Measurements from ENCODE around the gene PLEKHN1. TPM values are rescaled to one million over a fixed set of nuclear protein-coding genes. Genes with fewer than 3 reads are reported as not detected.

The PLEKHN1 gene
- polyA plus RNA-seq, 1 of the 3 experiments (the other 2 are of a cell fraction): not detected

GRCh38 chr1:918353-918752 is 47.9 kb upstream of the PLEKHN1 start (continued):
- no peak for TF ChIP-seq CTCF (IDR thresholded peaks at IDR 0.05)
- no peak for TF ChIP-seq TEAD4 (IDR thresholded peaks at IDR 0.05; ENCODE audit: borderline replicate concordance, insufficient read depth)
- TF ChIP-seq, protein P1, sequence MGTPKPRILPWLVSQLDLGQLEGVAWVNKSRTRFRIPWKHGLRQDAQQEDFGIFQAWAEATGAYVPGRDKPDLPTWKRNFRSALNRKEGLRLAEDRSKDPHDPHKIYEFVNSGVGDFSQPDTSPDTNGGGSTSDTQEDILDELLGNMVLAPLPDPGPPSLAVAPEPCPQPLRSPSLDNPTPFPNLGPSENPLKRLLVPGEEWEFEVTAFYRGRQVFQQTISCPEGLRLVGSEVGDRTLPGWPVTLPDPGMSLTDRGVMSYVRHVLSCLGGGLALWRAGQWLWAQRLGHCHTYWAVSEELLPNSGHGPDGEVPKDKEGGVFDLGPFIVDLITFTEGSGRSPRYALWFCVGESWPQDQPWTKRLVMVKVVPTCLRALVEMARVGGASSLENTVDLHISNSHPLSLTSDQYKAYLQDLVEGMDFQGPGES (IDR thresholded peaks at IDR 0.05; ENCODE audit: low read depth, low read length): no peak
- TF ChIP-seq MAX (IDR thresholded peaks at IDR 0.05; ENCODE audit: low read depth): no peak

- H3K4me2 ChIP-seq: no peak overlapping the region
- no peak overlapping the region for H3K9ac ChIP-seq
- no peak for DNase-seq
- H3K4me3 ChIP-seq (ENCODE audit: low read depth in 2 of 2, low read length in 1 of 2): no peak overlapping the region
- H3K27me3 ChIP-seq (ENCODE audit: insufficient read depth): no peaks in the 10 kb centered on the region
- no peaks in the 10 kb centered on the region for H3K79me2 ChIP-seq (ENCODE audit: insufficient read depth)
- no peak for TF ChIP-seq USF1 (IDR thresholded peaks at IDR 0.05; ENCODE audit: borderline replicate concordance, low read depth)
- no peak for TF ChIP-seq EP300 (IDR thresholded peaks at IDR 0.05; ENCODE audit: borderline replicate concordance in 1 of 2, low read depth in 1 of 2, low read length in 1 of 2)
- TF ChIP-seq GATA2 (CRISPR knock-in tag; IDR thresholded peaks at IDR 0.05): no peak
- TF ChIP-seq NFIC (IDR thresholded peaks at IDR 0.05; ENCODE audit: borderline replicate concordance): no peak
- TF ChIP-seq JUND (IDR thresholded peaks at IDR 0.05): no peak
- no peak for TF ChIP-seq REST (IDR thresholded peaks at IDR 0.05; ENCODE audit: low read depth, low read length)
- no peak for TF ChIP-seq RXRA (IDR thresholded peaks at IDR 0.05; ENCODE audit: borderline replicate concordance, low read depth)
- TF ChIP-seq FOXJ3 (CRISPR knock-in tag; IDR thresholded peaks at IDR 0.05): no peak
- TF ChIP-seq SIN3A (IDR thresholded peaks at IDR 0.05; ENCODE audit: borderline replicate concordance, low read depth, low read length): no peak
- TF ChIP-seq MAX (IDR thresholded peaks at IDR 0.05; ENCODE audit: low read depth): no peak
- no peak for TF ChIP-seq GABPA (IDR thresholded peaks at IDR 0.05; ENCODE audit: low read depth)
- TF ChIP-seq TCF12 (IDR thresholded peaks at IDR 0.05): no peak
- TF ChIP-seq ELF1 (IDR thresholded peaks at IDR 0.05): no peak
- H2AFZ ChIP-seq (ENCODE audit: low read depth): no peak overlapping the region
- peaks cover 8 to 76% of the 10 kb centered on the region in 2 experiments; a peak in 2 of 4 replicates for H3K4me1 ChIP-seq (ENCODE audit: control insufficient read depth in 1 of 2, insufficient read depth in 2 of 2, low read depth in 1 of 2, low read length in 1 of 2)
- no peaks in the 10 kb centered on the region for H3K36me3 ChIP-seq (replicated peaks in 1 of 2; ENCODE audit: control insufficient read depth in 1 of 2, insufficient read depth in 2 of 2, low read length in 1 of 2)
- H3K9me3 ChIP-seq: no peaks in the 10 kb centered on the region
- 56% methylated on average over 1 of the region's 6 CpGs for WGBS (ENCODE audit: low lambda C conversion rate)
- CTCF ChIA-PET: interaction anchor here (0.6 to 5.2 kb wide), 6 partner anchors 10 to 57 kb away, joined by 3 to 61 read pairs (median 12); no protein-coding TSS in a partner anchor
- no peaks in the 10 kb centered on the region for H3K9me2 ChIP-seq
- no peak overlapping the region for H3K27ac ChIP-seq (ENCODE audit: low read depth in 2 of 2, low read length in 1 of 2)
- H4K20me1 ChIP-seq (ENCODE audit: insufficient read depth): no peaks in the 10 kb centered on the region
- POLR2A ChIA-PET: interaction anchor here (2.6 kb wide), 1 partner anchor 14 kb away, joined by 7 read pairs; no protein-coding TSS in a partner anchor
- no peaks in the 10 kb centered on the region for H3F3A ChIP-seq (replicated peaks; ENCODE audit: insufficient read depth)
Measured at GRCh38 chr1:918843-919242, 47.4 kb upstream of the PLEKHN1 start.

Data from SK-N-SH (cell line).